Cortex of kidney (tissue), 1 donor: ENCODE results near the gene DNM3.

Experiments used
- DNase-seq: peaks from one replicate; lab custom pipeline; 2025; lab: John Stamatoyannopoulos, UW

Gene DNM3

DNA sequence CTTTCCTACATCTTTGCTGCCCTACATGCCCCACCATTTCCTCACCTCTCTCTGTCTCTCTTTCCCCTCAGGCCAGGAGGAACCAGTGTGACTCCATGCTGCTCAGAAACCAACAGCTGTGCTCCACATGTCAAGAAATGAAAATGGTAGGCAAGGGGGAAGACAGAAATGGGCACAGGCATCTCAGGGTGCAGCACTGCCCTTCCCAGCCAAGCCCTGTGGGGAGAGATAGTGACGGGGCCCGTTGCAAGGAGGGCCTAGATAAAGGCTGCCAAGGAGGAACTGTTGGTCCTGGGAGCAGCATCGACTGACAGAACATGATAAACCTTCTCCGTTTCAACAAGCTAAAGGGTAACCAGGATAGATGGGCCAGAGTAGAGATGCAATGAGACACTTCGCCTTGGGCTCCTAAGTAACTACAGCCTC is 615.1 kb downstream of the DNM3 start:
- DNase-seq: no peak

DNA sequence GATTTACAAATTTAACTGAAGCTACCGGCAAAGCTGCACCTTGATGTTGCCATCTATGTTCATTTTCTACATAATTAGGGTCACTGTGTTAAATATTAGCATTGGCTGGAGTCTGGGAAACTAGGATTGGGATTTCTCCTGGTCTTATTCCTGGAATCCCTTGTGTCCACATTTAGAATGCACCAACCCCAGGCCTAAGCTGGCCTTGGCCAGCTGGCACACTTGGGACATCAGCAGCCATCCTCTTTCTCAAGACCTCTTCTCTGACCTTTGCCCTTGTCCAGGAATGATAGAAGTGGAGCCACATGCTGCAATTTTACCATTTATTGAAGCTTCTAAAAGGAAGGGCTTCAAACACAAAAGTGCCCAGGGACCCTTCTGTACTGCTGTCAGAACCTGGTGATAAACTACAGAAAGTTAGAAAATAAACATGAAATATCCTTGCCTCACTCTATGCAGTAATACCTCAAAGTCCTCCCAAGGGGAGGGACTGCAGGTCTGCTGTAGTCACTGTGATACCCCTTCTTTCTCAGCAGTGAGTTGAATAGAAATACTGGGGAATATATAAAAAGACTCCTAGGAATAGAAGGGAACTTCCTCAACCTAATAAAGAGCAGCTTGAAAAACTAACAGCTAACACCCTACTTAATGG is 616.3 kb downstream of the DNM3 start:
- DNase-seq: no peak

DNA sequence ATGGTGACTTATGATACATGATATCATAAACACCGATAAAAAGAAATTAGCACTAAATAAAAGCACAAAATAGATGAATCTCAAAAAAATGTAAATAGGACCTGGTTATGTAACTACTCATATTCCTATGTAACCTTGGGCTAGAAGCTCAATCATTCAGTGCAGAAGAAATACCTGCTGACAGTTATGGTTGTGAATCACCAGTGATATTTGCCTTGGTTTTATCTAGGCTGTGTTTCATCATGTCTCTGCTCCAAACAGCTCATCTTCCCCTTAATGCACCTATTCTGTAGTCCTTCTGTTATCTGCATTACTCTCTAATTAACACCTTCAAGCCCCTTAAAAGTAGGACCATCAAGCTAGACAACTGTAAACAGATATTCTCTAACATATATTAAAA is 618.9 kb downstream of the DNM3 start:
- DNase-seq: no peak

DNA sequence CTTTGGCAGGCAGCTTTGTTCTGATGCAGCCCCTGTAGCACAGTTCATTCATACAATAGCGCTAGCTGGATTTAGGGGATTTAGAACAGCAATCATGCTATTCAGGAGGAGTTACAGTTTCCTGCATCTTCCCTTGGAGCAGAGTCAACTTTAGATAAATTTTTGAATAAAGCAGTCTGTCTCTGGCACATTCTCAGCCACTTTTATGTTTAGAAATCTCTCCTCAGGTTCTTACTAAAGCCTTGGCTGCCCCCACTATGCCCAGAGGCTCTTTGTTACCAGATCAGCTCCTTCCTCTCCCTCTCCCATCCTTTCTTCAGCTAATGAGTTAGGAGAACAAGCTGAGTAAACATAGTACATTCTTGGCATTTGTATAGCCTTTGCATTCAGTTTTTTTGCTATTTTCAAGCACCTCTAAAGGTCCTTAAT is 619.6 kb downstream of the DNM3 start:
- DNase-seq: no peak
